Measurements from ENCODE around the gene MICAL2. TPM values are rescaled to one million over a fixed set of nuclear protein-coding genes. Genes with fewer than 3 reads are reported as not detected.

The MICAL2 gene
- total and polyA plus RNA-seq, 2 of the 8 experiments (the other 6 are each of a cell fraction or from before 2014, with no cell fraction given): 1.3 to 4.1 TPM

DNA sequence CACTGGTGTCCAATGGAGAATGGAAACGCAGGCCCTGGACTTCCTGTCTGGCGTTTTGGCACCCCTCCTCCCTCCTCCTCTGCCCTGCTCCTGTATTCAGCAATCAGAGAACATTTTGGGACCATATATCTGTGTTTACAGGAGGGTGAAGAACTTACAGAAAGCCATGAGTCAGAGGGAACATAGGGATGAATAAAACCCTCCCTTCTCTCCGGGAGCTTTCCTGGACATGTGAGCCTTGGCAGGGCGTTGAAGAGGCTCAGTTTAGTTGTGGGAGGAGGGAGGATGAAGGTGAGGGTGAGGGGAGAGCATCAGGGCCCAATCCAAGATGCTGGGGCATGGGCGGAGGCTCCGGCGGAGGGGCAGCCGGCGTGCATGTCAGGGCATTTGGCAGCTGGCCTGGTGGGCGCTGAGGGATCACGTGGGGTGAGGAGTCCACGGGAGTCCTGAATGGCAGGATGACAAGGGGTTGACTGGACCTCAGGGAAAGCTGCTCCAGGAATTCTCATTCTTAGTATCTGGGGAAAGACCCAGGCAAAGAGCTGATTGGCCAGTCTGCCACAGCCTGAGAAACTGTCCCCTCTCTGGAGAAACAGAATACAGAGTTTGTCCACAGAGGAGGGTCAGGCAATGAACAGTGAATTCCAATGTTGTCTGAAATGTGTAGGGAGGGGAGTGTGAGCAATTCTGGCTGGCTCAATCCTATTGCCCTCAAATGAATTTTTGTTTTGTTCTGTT is 28.9 kb downstream of the MICAL2 start:
- Histone ChIP-seq H3K9me3 (ENCODE audit: insufficient read depth in 2 of 2, low read depth in 1 of 2, low read length in 1 of 2) (no peaks in the 10 kb centered on the region), H2BK20ac (ENCODE audit: low read length) (no peak overlapping the region; the same call in 1 of the 2 replicates), H4K20me1 (replicated peaks in 1 of 2; ENCODE audit: control insufficient read depth in 1 of 2, insufficient read depth in 2 of 2, low read length in 2 of 2) (no peaks in the 10 kb centered on the region), H3K18ac (ENCODE audit: extremely low read depth, low read length) (no peak overlapping the region), H2BK12ac (ENCODE audit: low read depth, low read length) (no peak overlapping the region), H4K91ac (replicated peaks; ENCODE audit: insufficient read length, low read length) (no peak overlapping the region), H3K27me3 (replicated peaks in 1 of 4; ENCODE audit: control insufficient read depth in 3 of 4, extremely low read depth in 1 of 4, insufficient read depth in 3 of 4, low read length in 3 of 4) (no peaks in the 10 kb centered on the region), H2BK15ac (ENCODE audit: low read length) (no peak overlapping the region), H3K4me1 (replicated peaks in 1 of 4; ENCODE audit: control insufficient read depth in 3 of 4, insufficient read depth in 4 of 4, low read length in 3 of 4) (peaks cover 0 to 3% (median 1%) of the 10 kb centered on the region in 4 experiments; a peak in 2 of 7 replicates), H3K14ac (ENCODE audit: insufficient read length) (no peak overlapping the region), H3K4me3 (ENCODE audit: extremely low read depth in 1 of 4, insufficient read depth in 2 of 4, low read depth in 3 of 4, low read length in 4 of 4) (no peak overlapping the region), H3K36me3 (ENCODE audit: control insufficient read depth in 2 of 4, insufficient read depth in 4 of 4, low read length in 3 of 4) (no peaks in the 10 kb centered on the region), H2BK120ac (replicated peaks; ENCODE audit: low read depth, low read length) (no peak overlapping the region), H3K23ac (ENCODE audit: insufficient read length) (no peak overlapping the region), H2AFZ (ENCODE audit: low read length) (no peak overlapping the region), H3K4me2 (ENCODE audit: insufficient read depth in 1 of 2, low read depth in 2 of 2, low read length in 2 of 2) (no peak overlapping the region), H3K27ac (ENCODE audit: low read depth, low read length) (no peak overlapping the region), H3K23me2 (ENCODE audit: low read depth, low read length) (no peaks in the 10 kb centered on the region), H3K79me2 (ENCODE audit: control insufficient read depth in 1 of 2, insufficient read depth in 2 of 2, low read length in 2 of 2) (no peaks in the 10 kb centered on the region), H3K9ac (replicated peaks in 1 of 4; ENCODE audit: extremely low read depth in 1 of 4, low read depth in 3 of 4, low read length in 3 of 4) (no peak overlapping the region), H4K5ac (ENCODE audit: insufficient read length, low read depth, low read length) (no peak overlapping the region), H3K56ac (replicated peaks; ENCODE audit: insufficient read length, low read depth, low read length) (no peak overlapping the region), H2BK5ac (ENCODE audit: low read depth, low read length) (no peak overlapping the region), H4K8ac (ENCODE audit: extremely low read depth, insufficient read depth, low read length) (no peak overlapping the region; the same call in 1 of the 2 replicates), H2AK5ac (ENCODE audit: low read depth, low read length) (no peak overlapping the region), H3K79me1 (ENCODE audit: low read depth, low read length) (no peaks in the 10 kb centered on the region), H3K4ac (replicated peaks; ENCODE audit: insufficient read length, low read depth, low read length) (no peak overlapping the region)
- DNase-seq (ENCODE audit: low read depth in 1 of 2, low spot score in 2 of 2) (no peak), FAIRE-seq (no peak)
- ChIA-PET CTCF (ENCODE audit: partially characterized antibody) (interaction anchor here (1.0 to 1.4 kb wide), 4 partner anchors 37 to 97 kb away, joined by 3 to 5 read pairs (median 4); no protein-coding TSS in a partner anchor), POLR2A (ENCODE audit: partially characterized antibody) (no interaction called here)
- WGBS, 2 experiments (ENCODE audit: extremely low coverage in 1 of 2, insufficient coverage in 1 of 2, insufficient read length in 1 of 2, insufficient replicate concordance in 2 of 2, low coverage in 1 of 2, low lambda C conversion rate in 2 of 2, missing lambda C conversion rate in 1 of 2): 87% methylated on average over 12 of the region's 12 CpGs; no CpG with 5 or more reads in 1 of the 2 experiments
- TF ChIP-seq SRF (IDR thresholded peaks at IDR 0.05; ENCODE audit: low read depth, low read length): no peak
- no peak for TF ChIP-seq CEBPB (IDR thresholded peaks at IDR 0.05; ENCODE audit: low read depth, low read length)
- TF ChIP-seq KDM4A (IDR thresholded peaks at IDR 0.05; ENCODE audit: low read depth, low read length, severe bottlenecking): no peak
- no peak for TF ChIP-seq TCF12 (IDR thresholded peaks at IDR 0.05; ENCODE audit: low read depth, low read length)
- TF ChIP-seq CHD2 (IDR thresholded peaks at IDR 0.05; ENCODE audit: low read length): no peak
- TF ChIP-seq RNF2 (IDR thresholded peaks at IDR 0.05; ENCODE audit: borderline replicate concordance, low read depth, low read length, missing control alignments, poor library complexity, severe bottlenecking): no peak
- TF ChIP-seq GABPA (IDR thresholded peaks at IDR 0.05; ENCODE audit: borderline replicate concordance, insufficient read depth, low read length): no peak
- no peak for TF ChIP-seq TAF1 (IDR thresholded peaks at IDR 0.05; ENCODE audit: low read depth, low read length)
- TF ChIP-seq CREB1 (IDR thresholded peaks at IDR 0.05): no peak
- TF ChIP-seq, protein P1, sequence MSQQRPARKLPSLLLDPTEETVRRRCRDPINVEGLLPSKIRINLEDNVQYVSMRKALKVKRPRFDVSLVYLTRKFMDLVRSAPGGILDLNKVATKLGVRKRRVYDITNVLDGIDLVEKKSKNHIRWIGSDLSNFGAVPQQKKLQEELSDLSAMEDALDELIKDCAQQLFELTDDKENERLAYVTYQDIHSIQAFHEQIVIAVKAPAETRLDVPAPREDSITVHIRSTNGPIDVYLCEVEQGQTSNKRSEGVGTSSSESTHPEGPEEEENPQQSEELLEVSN (IDR thresholded peaks at IDR 0.05): no peak
- no peak for TF ChIP-seq CTBP2 (IDR thresholded peaks at IDR 0.05; ENCODE audit: borderline replicate concordance, insufficient read depth, insufficient read length, low read length)
- TF ChIP-seq HDAC2 (IDR thresholded peaks at IDR 0.05; ENCODE audit: borderline replicate concordance in 1 of 2, low read depth in 2 of 2, low read length in 2 of 2): no peak

Measured in H1 (cell line).